Gastrocnemius medialis (tissue), 4 donors: ENCODE results near the gene SGMS1. TPM values are rescaled to one million over a fixed set of nuclear protein-coding genes. Genes with fewer than 3 reads are reported as not detected.

Experiments used
- ATAC-seq, 2 donors: fragments of 150-250 bp; one replicate each; pipeline ENCODE4 v1.9.1; 2016
- DNase-seq, 2 donors: peaks; one replicate each; pipeline ENCODE4 v3.0.0-alpha.2; 2019
- H3K27ac ChIP-seq, 4 donors: fragments of 200-600 bp; sonication (generic); 1 replicate in 1 of 4; 2 replicates in 3 of 4; pipeline ENCODE4 v1.5.1; 2016 to 2018; ENCODE audit warnings: mild to moderate bottlenecking in 2 of 4, moderate library complexity in 1 of 4
- H3K27me3 ChIP-seq, 3 donors: fragments of 200-600 bp; sonication (generic) in 2 of 3; 1 replicate in 1 of 3; 2 replicates in 2 of 3; pipeline versions ENCODE4 v1.5.1 to v1.6.0; 2016 to 2019; ENCODE audit warnings: mild to moderate bottlenecking in 1 of 3, moderate library complexity in 1 of 3
- H3K36me3 ChIP-seq, 2 donors: fragments of 200-600 bp; sonication (generic) in 1 of 2; one replicate each; pipeline ENCODE4 v1.5.1; 2017 to 2018
- H3K4me1 ChIP-seq, 2 donors: fragments of 200-600 bp; sonication (generic) in 1 of 2; one replicate each; pipeline ENCODE4 v1.5.1; 2016 to 2017; ENCODE audit warnings: mild to moderate bottlenecking in 2 of 2
- H3K4me3 ChIP-seq, 4 donors: fragments of 200-600 bp; sonication (generic) in 3 of 4; 1 replicate in 1 of 4; 2 replicates in 3 of 4; pipeline ENCODE4 v1.5.1; 2016 to 2019; ENCODE audit warnings: mild to moderate bottlenecking in 2 of 4
- H3K9me3 ChIP-seq, 3 donors: fragments of 200-600 bp; sonication (generic) in 2 of 3; 1 replicate in 1 of 3; 2 replicates in 2 of 3; pipeline ENCODE4 v1.5.1; 2016 to 2019
- POLR2A ChIP-seq, 2 donors: fragments of 450-650 bp; IDR thresholded peaks; one replicate each; pipeline ENCODE4 v1.6.1; 2017; ENCODE audit warnings: antibody characterized with exemption in 2 of 2, mild to moderate bottlenecking in 2 of 2, moderate library complexity in 2 of 2
- in situ Hi-C, 4 donors: fragments of 200-750 bp; cut with MboI; loops; one replicate each; pipeline versions ENCODE4 v1.15.0 to v1.8.0; 2017; ENCODE audit warnings: low sequenced_read_pairs in 4 of 4
- intact Hi-C: fragments of 100-400 bp; cut with DNase I; formaldehyde crosslinking; loops from one replicate; pipeline ENCODE4 v1.15.1; 2023; ENCODE audit warnings: low total_unique reads
- total RNA-seq, 4 donors: library from RNA; depleted of rRNA; stranded (reverse); fragments of >200 nt; gene quantifications; one replicate each; pipeline versions ENCODE4 v1.1.0 to v1.2.3, GENCODE V29; 2016
- TF ChIP-seq, protein P1 (sequence below), 5 experiments: fragments of 450-650 bp in 3 of 5; fragments of 200-600 bp in 2 of 5; sonication (generic) in 2 of 5; IDR thresholded peaks in 4 of 5; conservative IDR thresholded peaks in 1 of 5; 1 replicate in 4 of 5; 2 replicates in 1 of 5; pipeline ENCODE4 v1.5.1; 2016 to 2019; ENCODE audit warnings: antibody characterized with exemption in 5 of 5, mild to moderate bottlenecking in 3 of 5, moderate library complexity in 3 of 5

Gene SGMS1
- total RNA-seq, 4 donors from 2014 or later, result 17.6 to 30.7 (median 25.0) TPM

DNA sequence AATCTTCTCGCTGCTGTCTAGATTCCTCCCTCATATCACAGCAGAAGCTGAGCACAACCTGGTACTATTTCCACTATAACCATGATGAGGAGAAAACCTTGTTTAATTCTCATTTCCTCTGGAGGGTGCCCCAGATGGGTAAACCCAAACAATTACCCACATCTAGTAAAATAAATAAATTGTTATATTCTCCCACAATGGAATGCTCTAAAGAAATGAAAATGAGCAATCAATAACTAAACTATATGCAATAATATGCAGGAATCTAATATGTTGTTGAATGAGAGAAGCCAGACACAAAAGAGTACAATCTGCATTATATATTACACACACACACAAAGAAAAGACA is 37.0 kb downstream of the SGMS1 start:
- Histone ChIP-seq H3K9me3 (no peaks in the 10 kb centered on the region), H3K4me1 (peaks cover under 1 to 8% of the 10 kb centered on the region in 2 donors), H3K4me3 (no peak overlapping the region), H3K36me3 (no peaks in the 10 kb centered on the region), H3K27me3 (no peaks in the 10 kb centered on the region), H3K27ac (no peak overlapping the region)
- DNase-seq (no peak), ATAC-seq (no peak)
- intact Hi-C loops (no loop called here), in situ Hi-C loops (no loop called here)
- TF ChIP-seq, protein P1, sequence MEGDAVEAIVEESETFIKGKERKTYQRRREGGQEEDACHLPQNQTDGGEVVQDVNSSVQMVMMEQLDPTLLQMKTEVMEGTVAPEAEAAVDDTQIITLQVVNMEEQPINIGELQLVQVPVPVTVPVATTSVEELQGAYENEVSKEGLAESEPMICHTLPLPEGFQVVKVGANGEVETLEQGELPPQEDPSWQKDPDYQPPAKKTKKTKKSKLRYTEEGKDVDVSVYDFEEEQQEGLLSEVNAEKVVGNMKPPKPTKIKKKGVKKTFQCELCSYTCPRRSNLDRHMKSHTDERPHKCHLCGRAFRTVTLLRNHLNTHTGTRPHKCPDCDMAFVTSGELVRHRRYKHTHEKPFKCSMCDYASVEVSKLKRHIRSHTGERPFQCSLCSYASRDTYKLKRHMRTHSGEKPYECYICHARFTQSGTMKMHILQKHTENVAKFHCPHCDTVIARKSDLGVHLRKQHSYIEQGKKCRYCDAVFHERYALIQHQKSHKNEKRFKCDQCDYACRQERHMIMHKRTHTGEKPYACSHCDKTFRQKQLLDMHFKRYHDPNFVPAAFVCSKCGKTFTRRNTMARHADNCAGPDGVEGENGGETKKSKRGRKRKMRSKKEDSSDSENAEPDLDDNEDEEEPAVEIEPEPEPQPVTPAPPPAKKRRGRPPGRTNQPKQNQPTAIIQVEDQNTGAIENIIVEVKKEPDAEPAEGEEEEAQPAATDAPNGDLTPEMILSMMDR (IDR thresholded peaks at IDR 0.05 in 4 of 5, conservative IDR thresholded peaks at IDR 0.05 in 1 of 5), result no peak
- no peak for TF ChIP-seq POLR2A (IDR thresholded peaks at IDR 0.05)

DNA sequence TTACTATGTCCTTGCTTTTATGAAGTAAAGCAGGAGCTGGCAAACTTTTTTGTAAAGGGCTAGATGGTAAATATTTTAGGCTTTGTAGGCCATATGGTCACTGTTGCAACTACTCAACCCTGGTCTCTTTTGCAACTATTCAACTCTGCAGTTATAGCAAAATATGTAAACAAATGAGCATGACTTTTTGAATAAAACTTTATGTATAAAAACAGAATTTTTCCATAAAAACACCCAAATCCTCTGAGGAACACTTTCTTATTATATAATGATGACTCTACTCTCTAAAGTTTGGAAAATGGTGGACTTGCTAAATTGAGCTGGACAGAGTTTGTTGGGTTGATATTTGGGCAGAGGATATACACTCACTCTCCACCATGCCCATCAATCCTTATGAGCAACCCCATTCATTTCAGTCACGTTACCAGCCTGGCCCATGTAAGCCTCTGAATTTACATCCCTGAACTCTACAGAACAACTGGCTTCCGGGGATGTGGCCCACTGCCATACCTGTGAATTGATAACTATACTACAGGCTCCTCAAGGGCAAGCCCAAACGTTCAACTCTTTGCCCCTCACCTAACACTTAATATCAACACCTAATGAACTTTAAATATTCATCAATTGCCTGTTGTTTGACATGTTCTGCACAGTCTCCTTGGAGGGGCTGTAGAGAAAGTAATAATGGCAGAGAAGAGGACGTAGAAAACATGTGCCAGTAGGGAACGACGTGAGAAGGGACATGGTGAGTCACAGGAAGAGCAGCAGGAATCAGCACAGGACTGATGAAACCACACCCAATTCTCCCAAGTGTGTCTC is 37.6 kb downstream of the SGMS1 start:
- intact Hi-C loops (no loop called here), in situ Hi-C loops (no loop called here)
- Histone ChIP-seq H3K36me3 (no peaks in the 10 kb centered on the region), H3K4me1 (peaks cover 6 to 14% of the 10 kb centered on the region in 2 donors), H3K27me3 (no peaks in the 10 kb centered on the region), H3K27ac (no peak overlapping the region), H3K4me3 (no peak overlapping the region), H3K9me3 (no peaks in the 10 kb centered on the region)
- no peak for DNase-seq
- TF ChIP-seq POLR2A (IDR thresholded peaks at IDR 0.05), result no peak
- TF ChIP-seq, protein P1 (IDR thresholded peaks at IDR 0.05 in 4 of 5, conservative IDR thresholded peaks at IDR 0.05 in 1 of 5), result no peak
- ATAC-seq, result peak; percentile 51 to 58

DNA sequence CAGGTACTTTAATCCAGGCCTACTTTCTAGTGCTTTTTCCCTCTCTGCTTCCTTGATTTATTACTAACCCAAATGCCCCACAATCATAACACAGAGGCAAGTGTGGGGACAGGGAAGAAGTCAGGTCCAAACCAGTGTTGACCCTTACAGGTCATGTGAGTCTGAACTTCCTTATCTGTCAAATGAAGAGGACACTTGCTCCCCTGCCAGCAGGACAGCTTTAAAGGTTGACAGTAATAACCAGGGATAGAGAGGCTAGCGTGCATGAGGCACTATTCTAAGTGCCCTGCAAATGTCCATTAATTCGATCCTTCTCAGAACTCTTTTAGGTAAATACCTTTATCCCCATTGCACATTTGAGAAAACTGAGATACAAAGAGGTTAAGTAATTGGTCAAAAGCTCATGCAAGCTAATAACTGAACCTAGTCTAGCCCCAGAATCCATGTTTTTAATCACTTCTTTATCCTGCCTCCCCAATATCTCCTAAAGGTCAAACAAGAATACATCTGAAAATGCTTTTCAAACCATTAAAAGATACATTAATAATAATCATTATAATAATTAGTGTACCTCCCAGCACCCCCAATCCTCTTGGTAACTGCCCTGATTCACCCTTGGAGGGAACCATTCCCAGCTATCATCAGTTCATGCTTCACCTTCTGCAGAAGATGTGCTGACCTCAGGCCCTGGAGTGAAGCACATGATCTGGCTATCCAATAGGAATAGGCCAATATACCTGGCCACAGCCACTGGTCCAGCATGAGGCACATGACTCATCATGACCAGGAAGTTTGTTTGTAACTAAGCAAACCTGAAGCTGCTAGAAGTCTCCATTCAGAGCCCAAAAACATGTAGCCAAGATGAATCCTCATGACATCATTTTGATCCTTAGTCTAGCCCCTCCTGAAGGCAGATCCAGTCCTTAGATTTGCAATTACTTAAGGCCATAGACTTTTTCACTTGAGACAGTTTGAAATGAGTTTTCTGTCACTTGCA is 40.7 kb downstream of the SGMS1 start:
- TF ChIP-seq POLR2A (IDR thresholded peaks at IDR 0.05), result no peak
- TF ChIP-seq, protein P1 (IDR thresholded peaks at IDR 0.05 in 4 of 5, conservative IDR thresholded peaks at IDR 0.05 in 1 of 5), result no peak
- Histone ChIP-seq H3K4me1 (peaks cover 24 to 37% of the 10 kb centered on the region in 2 donors), H3K4me3 (no peak overlapping the region), H3K9me3 (no peaks in the 10 kb centered on the region), H3K27me3 (no peaks in the 10 kb centered on the region), H3K27ac (no peak overlapping the region), H3K36me3 (no peaks in the 10 kb centered on the region)
- ATAC-seq, result no peak
- intact Hi-C loops (no loop called here), in situ Hi-C loops (no loop called here)
- no peak for DNase-seq

DNA sequence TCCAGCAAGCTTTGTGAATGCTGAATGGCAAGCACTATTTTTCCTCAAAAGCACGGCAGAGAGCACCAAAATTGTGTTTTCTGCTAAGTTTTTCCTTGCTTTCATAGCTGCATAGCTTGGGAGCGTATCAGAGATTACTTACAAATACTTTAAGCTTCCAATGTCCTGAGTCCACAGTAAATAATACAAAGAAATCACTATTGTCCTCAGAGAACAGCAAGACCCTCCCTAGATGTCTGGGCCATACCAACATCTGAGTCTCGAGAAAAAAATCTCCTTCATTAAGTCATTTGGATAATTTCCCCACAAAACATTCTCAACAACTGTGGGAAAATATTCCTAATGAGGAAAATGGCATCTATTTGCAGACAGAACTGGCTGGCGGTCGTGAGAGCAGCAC is 41.7 kb downstream of the SGMS1 start:
- no peak for ATAC-seq
- no peaks in the 10 kb centered on the region for H3K27me3 ChIP-seq
- no peak overlapping the region for H3K4me3 ChIP-seq
- in situ Hi-C loops (no loop called here), intact Hi-C loops (no loop called here)
- peaks cover 34 to 48% of the 10 kb centered on the region in 2 donors for H3K4me1 ChIP-seq
- H3K36me3 ChIP-seq, result no peaks in the 10 kb centered on the region
- H3K27ac ChIP-seq, result no peak overlapping the region
- TF ChIP-seq, protein P1 (IDR thresholded peaks at IDR 0.05 in 4 of 5, conservative IDR thresholded peaks at IDR 0.05 in 1 of 5), result no peak
- TF ChIP-seq POLR2A (IDR thresholded peaks at IDR 0.05), result no peak
- no peaks in the 10 kb centered on the region for H3K9me3 ChIP-seq
- DNase-seq, result no peak
